ENCODE results near the gene MTCL3.
"Not testable (repeated sequence)": the region's sequence is repeated elsewhere in the genome, so short reads cannot be mapped to it uniquely, and the experiment has no call there.

MTCL3 gene

DNA sequence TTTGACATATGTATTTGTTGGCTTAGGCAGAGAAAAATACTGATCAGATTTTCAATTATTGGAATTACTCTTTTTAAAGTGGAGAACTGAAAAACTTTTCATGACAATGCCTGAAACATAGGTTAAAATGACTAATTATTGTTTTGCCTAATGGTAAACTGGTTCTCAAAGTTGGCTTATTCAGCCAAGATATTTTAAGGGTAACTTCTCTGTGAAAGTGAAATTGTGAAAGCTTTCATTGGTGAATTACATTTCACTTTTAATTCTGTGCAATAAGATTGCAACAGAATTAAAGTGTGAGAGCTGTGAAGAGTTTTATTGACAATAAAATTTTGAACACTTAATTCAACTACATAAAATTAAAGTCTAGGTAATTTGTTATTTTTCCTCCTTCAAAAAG, 84.5 kb downstream of the MTCL3 start:
- no peak overlapping the region for H3K14ac ChIP-seq (ENCODE audit: insufficient read depth, low read length)
- no peak overlapping the region for H3T11ph ChIP-seq (ENCODE audit: low read length)
- no peak overlapping the region for H2BK20ac ChIP-seq (ENCODE audit: low read depth, low read length, poor library complexity, severe bottlenecking)
- no peak overlapping the region for H4K5ac ChIP-seq (ENCODE audit: insufficient read length, low read depth, low read length)
- no peaks in the 10 kb centered on the region for H3K9me3 ChIP-seq (ENCODE audit: control insufficient read depth, low read depth, low read length)
- H2BK5ac ChIP-seq (ENCODE audit: insufficient read length, low read length), result no peak overlapping the region
- H3K9ac ChIP-seq (ENCODE audit: extremely low read depth, insufficient read length, low read length), result no peak overlapping the region
- Mint-ChIP-seq H3K4me3 (no peak overlapping the region), H3K4me1 (peaks cover 0 to 4% of the 10 kb centered on the region in 2 experiments; a peak in 1 of 4 replicates), H3K9me3 (peaks cover 2 to 4% of the 10 kb centered on the region in 2 experiments; a peak in 3 of 5 replicates), H3K27me3 (ENCODE audit: low read depth) (no peaks in the 10 kb centered on the region), H3K27ac (no peak overlapping the region), H3K36me3 (ENCODE audit: insufficient read depth in 1 of 3, low read depth in 3 of 3) (no peaks in the 10 kb centered on the region)
- H2BK12ac ChIP-seq (ENCODE audit: insufficient read length, low read depth, low read length), result no peak overlapping the region
- H3K4me1 ChIP-seq (ENCODE audit: insufficient read depth, low read length), result no peaks in the 10 kb centered on the region
- no peak overlapping the region for H2BK120ac ChIP-seq (ENCODE audit: low read depth, low read length, poor library complexity, severe bottlenecking)
- no peaks in the 10 kb centered on the region for H4K20me1 ChIP-seq (ENCODE audit: control insufficient read depth, insufficient read depth, insufficient read length)
- no peaks in the 10 kb centered on the region for H3K79me1 ChIP-seq (ENCODE audit: insufficient read depth, low read depth, low read length, poor library complexity, severe bottlenecking)
- H3K23ac ChIP-seq (ENCODE audit: insufficient read length, low read depth, low read length), result no peak overlapping the region
- H2BK15ac ChIP-seq (ENCODE audit: low read depth, low read length), result no peak overlapping the region
- H2AFZ ChIP-seq (ENCODE audit: low read length), result no peak overlapping the region
- H2AK5ac ChIP-seq (ENCODE audit: insufficient read length, low read length), result no peak overlapping the region
- H3K27ac ChIP-seq (ENCODE audit: insufficient read length, low read depth, low read length), result no peak overlapping the region
- TF ChIP-seq, protein P1, sequence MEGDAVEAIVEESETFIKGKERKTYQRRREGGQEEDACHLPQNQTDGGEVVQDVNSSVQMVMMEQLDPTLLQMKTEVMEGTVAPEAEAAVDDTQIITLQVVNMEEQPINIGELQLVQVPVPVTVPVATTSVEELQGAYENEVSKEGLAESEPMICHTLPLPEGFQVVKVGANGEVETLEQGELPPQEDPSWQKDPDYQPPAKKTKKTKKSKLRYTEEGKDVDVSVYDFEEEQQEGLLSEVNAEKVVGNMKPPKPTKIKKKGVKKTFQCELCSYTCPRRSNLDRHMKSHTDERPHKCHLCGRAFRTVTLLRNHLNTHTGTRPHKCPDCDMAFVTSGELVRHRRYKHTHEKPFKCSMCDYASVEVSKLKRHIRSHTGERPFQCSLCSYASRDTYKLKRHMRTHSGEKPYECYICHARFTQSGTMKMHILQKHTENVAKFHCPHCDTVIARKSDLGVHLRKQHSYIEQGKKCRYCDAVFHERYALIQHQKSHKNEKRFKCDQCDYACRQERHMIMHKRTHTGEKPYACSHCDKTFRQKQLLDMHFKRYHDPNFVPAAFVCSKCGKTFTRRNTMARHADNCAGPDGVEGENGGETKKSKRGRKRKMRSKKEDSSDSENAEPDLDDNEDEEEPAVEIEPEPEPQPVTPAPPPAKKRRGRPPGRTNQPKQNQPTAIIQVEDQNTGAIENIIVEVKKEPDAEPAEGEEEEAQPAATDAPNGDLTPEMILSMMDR (conservative IDR thresholded peaks at IDR 0.05), result no peak
- H3K79me2 ChIP-seq (ENCODE audit: insufficient read depth, low read length), result no peaks in the 10 kb centered on the region
- H3K27me3 ChIP-seq (ENCODE audit: insufficient read depth, low read length), result no peaks in the 10 kb centered on the region
- DNase-seq, result no peak
- no peak overlapping the region for H4K8ac ChIP-seq (replicated peaks; ENCODE audit: insufficient read length, low read depth, low read length)
- H3K56ac ChIP-seq (ENCODE audit: insufficient read length, low read depth, low read length), result no peak overlapping the region
- no peaks in the 10 kb centered on the region for H3K23me2 ChIP-seq (ENCODE audit: insufficient read length, low read depth, low read length, poor library complexity, severe bottlenecking)
- H3K18ac ChIP-seq (ENCODE audit: insufficient read length, low read depth, low read length), result no peak overlapping the region
- no peak overlapping the region for H3K4me2 ChIP-seq (ENCODE audit: insufficient read depth, insufficient read length, low read length)
- no peak overlapping the region for H3K4ac ChIP-seq (ENCODE audit: low read depth, low read length)
- H4K91ac ChIP-seq (ENCODE audit: insufficient read length, low read depth, low read length), result no peak overlapping the region

DNA sequence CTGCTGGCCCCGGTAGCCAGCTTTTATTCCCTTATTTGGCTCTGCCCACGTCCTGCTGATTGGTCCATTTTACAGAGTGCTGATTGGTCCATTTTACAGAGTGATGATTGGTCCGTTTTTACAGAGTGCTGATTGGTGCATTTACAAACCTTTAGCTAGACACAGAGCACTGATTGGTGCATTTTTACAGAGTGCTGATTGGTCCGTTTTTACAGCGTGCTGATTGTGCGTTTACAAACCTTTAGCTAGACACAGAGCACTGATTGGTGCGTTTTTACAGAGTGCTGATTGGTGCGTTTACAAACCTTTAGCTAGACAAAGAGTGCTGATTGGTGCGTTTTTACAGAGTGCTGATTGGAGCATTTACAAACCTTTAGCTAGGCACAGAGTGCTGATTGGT, 90.6 kb downstream of the MTCL3 start:
- not testable (repeated sequence) for H3K18ac ChIP-seq (ENCODE audit: insufficient read length, low read depth, low read length); H2AFZ ChIP-seq (ENCODE audit: low read length); H3K14ac ChIP-seq (ENCODE audit: insufficient read depth, low read length); H4K91ac ChIP-seq (ENCODE audit: insufficient read length, low read depth, low read length); H3K9me3 ChIP-seq (ENCODE audit: control insufficient read depth, low read depth, low read length); H3T11ph ChIP-seq (ENCODE audit: low read length); H3K27me3 ChIP-seq (ENCODE audit: insufficient read depth, low read length); H2BK5ac ChIP-seq (ENCODE audit: insufficient read length, low read length); H2BK20ac ChIP-seq (ENCODE audit: low read depth, low read length, poor library complexity, severe bottlenecking); H3K23me2 ChIP-seq (ENCODE audit: insufficient read length, low read depth, low read length, poor library complexity, severe bottlenecking); H2BK120ac ChIP-seq (ENCODE audit: low read depth, low read length, poor library complexity, severe bottlenecking); H2BK15ac ChIP-seq (ENCODE audit: low read depth, low read length); H4K20me1 ChIP-seq (ENCODE audit: control insufficient read depth, insufficient read depth, insufficient read length); H3K9ac ChIP-seq (ENCODE audit: extremely low read depth, insufficient read length, low read length); H3K4me1 Mint-ChIP-seq; H3K56ac ChIP-seq (ENCODE audit: insufficient read length, low read depth, low read length); H4K5ac ChIP-seq (ENCODE audit: insufficient read length, low read depth, low read length); H2BK12ac ChIP-seq (ENCODE audit: insufficient read length, low read depth, low read length); H3K27ac ChIP-seq (ENCODE audit: insufficient read length, low read depth, low read length); H3K4me1 ChIP-seq (ENCODE audit: insufficient read depth, low read length); H3K4me2 ChIP-seq (ENCODE audit: insufficient read depth, insufficient read length, low read length); H3K79me1 ChIP-seq (ENCODE audit: insufficient read depth, low read depth, low read length, poor library complexity, severe bottlenecking); H3K4me3 Mint-ChIP-seq; H4K8ac ChIP-seq (replicated peaks; ENCODE audit: insufficient read length, low read depth, low read length); H2AK5ac ChIP-seq (ENCODE audit: insufficient read length, low read length); H3K79me2 ChIP-seq (ENCODE audit: insufficient read depth, low read length); H3K4ac ChIP-seq (ENCODE audit: low read depth, low read length); DNase-seq; H3K23ac ChIP-seq (ENCODE audit: insufficient read length, low read depth, low read length); H3K27me3 Mint-ChIP-seq (ENCODE audit: low read depth); H3K27ac Mint-ChIP-seq
- peaks cover 16 to 18% of the 10 kb centered on the region in 2 experiments; a peak in 4 of 5 replicates for H3K9me3 Mint-ChIP-seq
- H3K36me3 Mint-ChIP-seq (ENCODE audit: insufficient read depth in 1 of 3, low read depth in 3 of 3), result peaks cover 7 to 11% (median 10%) of the 10 kb centered on the region in 3 experiments
- WGBS (ENCODE audit: extremely low coverage, insufficient read length, low lambda C conversion rate), result no CpG with 5 or more reads among the region's 9 CpGs

All from H9 (cell line).